IPS-NIHi7 (cell line): ENCODE data around the gene METTL23.
"Not testable (repeated sequence)": the region's sequence is repeated elsewhere in the genome, so short reads cannot be mapped to it uniquely, and the experiment has no call there.

Source experiments
- DNase-seq: peaks from one replicate; pipeline ENCODE4 v3.0.0; 2012; ENCODE audit warnings: mixed read lengths; ENCODE audit errors: extremely low spot score

The METTL23 gene

GRCh38 chr17:76734080-76734840 is 7.6 kb downstream of the METTL23 start:
- DNase-seq = no peak

GRCh38 chr17:76735006-76735405 is 8.4 kb downstream of the METTL23 start:
- DNase-seq = no peak

DNA sequence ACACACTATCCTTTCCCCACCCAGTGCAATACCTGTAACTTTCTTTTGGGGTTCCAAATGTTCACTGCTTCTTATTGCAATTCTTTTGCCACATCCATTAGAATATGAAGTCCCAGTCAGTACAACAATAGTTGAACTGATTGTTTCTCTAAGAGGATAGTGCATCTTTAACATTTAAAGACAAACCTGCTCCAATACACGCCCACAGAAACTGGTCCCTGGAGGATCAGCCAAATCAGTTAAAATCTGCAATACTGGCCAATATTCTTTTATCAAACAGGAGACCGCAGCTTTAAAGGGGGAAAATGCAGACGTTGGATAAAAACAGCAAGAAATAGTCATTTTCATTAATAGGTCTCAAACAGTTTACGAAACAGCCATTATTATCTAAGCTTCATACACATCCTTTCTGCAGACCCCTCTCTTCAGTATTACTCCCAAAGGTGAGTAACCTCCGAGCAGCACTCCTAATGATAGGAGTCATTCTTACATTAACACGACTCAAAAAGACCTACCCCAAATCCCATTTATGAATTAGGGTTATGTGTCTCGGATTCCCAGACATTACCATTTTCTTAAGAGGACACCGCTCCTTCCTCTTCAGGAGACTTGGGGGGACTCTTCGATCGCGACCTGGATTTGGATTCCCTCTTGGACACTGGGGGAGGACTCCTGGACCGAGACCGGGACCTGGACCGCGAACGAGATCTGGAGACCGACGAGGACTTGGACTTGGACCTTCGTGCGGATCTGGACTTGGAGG is 9.1 kb downstream of the METTL23 start:
- DNase-seq = no peak

DNA sequence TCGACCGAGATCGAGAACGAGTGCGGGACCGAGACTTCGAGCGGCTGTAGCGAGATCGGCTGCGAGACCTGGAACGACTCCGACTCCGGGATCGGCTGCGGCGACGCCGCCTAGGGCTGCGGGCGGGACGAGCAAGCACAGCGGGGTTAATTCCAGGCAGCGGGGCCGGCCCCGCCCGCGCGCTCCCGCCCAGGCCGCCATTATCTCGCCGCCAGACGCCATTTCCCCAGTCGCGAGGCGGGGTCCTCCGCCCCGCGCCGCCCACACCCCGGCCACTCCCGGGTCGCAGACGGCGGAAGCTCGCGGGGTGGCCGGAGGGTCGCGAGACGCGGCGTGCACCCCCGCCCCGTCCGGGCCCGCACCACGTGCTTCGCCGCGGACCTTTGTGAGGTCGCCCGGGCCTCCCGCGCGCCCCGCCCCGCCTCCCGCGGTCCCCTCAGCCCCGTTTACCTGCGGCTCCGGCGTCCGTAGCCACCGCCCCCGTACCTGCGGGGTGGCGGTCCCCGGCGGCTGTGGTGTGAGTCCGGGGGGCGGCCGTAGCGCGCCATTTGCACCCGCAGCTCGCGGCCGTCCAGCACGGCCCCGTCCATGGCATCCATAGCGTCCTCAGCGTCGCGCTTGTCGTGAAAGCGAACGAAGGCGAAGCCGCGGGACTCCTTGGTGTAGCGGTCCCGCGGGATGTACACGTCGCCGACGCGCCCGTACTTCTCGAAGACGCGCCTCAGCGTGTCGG is 9.9 kb downstream of the METTL23 start:
- peak; percentile 42 for DNase-seq

DNA sequence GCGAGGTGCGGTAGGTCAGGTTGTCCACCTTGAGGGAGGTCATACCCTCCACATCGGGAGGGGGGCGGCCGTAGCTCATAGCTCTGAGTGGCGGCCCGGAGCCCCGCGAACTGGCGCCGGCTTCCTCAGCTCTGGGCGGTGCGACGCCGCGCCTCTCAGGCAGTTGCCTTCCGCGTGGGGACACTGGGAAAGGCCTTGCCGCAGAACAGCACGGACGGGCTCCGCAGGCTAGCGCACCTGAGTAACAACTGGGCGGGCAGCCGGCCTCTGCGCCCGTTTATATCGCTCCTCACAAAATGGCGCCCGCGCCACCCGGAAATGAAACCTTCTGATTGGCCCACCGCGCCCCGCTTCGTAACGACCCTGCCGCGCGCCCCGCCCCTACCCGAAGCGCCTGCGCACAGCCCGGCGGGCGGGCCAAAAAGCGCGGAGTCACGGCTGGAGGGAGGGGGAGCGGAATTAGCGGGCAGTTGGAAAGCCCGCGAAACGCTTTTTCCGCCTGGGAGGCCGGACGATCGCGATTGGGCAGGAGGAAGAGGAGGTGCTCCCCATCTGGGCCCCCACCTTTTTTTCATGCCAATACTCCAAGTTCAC is 10.5 kb downstream of the METTL23 start, which contains the start of gene SRSF2:
Gene SRSF2, minus strand, starts transcription at position 250 of the 594 bp plus-strand sequence. Its CDS starts 171 bp downstream, at position 79.
- peak; percentile 95 for DNase-seq

DNA sequence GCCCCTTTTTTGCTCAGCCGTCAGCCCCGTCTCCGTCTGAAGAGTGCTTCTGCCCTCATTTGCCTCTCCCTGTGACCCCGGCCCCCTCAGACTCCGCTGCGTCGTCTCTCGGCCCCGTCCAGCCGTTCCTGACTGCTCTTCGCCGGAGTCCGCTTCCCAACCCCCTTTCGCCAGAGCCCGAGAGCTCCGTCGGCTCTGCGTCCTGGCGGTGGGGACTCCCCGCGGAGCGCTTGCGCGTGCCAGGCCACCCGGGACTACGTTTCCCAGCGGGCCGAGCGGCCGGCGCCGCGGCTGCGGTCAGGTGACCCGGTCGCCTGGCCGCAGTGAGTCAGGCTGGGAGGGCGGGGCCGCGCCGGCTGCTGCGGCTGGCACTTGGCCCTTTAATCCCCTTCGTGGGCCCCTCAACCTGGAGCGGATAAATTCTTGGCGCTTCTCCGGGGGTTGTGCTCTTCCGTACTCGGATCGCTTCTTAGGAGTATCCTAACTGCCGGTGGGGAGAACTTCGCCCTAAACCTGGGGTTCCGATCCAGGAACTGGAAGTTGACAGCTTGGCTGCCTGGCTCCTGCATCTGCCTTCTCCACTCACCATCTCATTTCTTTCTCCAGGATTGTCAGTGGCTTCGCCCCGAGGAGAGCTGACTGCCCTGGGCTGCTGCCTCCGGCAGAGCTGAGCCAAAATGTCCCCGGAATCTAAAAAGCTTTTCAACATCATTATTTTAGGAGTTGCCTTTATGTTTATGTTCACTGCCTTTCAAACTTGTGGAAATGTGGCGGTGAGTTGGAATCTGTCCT is 11.2 kb downstream of the METTL23 start, which contains the start of gene MFSD11:
Gene MFSD11, plus strand, starts transcription at position 444 of the 792 bp plus-strand sequence. Its CDS starts 234 bp downstream, at position 678.
- peak; percentile 97 for DNase-seq

DNA sequence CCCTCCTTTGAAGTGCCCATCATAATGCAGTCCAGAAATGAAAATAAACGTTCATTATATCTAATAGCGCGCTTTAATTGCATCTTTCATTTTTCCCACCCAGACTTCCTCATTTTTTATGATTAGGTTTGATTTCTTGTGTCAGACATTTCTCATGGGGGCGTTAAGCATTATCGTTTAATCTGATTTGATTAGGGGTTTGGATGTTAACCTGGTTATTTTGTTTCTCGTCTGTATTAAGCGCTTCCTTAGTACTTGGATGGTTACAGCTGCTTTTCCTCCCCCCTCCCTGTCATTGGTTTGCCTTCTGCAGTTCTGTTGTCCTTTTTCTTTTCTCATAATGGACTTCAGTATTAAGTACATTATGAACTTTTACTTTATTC is 11.8 kb downstream of the METTL23 start:
- no peak for DNase-seq

GRCh38 chr17:76739568-76740115 is 13.0 kb downstream of the METTL23 start:
- DNase-seq = not testable (repeated sequence)

GRCh38 chr17:76740329-76741118 is 13.9 kb downstream of the METTL23 start:
- no peak for DNase-seq

DNA sequence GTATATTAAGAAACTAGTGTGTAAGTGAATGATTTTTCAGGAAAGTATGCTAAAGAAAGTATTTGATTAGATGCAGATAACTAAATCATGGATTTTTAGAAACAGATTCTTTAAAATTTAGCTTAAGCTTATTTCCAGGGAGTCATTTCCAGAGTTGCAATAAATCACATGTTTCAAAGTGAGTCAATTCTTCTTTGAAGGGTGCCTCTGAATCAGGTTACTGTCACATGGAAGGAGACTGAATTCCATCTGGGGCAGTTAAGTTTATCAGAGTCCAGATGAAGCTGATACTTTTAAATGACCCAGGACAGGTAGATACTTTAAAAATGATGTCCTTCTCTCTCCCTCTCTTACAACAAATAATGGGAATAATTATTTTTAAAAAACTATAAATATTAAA is 16.3 kb downstream of the METTL23 start:
- no peak for DNase-seq

GRCh38 chr17:76744747-76745146 is 18.1 kb downstream of the METTL23 start:
- DNase-seq = no peak

DNA sequence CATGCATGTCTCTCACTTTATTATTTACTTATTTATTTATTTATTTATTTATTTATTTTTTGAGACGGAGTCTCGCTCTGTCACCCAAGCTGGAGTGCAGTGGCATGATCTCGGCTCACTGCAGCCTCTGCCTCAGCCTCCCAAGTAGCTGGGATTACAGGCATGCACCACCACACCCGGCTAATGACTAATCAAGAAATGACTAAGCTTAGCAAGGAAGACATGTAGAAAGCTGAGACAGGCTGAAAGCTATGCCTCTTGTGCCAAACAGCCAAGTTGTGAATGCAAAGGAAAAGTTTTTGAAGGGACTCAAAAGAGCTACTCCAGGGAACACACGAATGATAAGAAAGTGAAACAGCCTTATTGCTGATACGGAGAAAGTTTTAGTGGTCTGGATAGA is 19.1 kb downstream of the METTL23 start:
- not testable (repeated sequence) for DNase-seq

DNA sequence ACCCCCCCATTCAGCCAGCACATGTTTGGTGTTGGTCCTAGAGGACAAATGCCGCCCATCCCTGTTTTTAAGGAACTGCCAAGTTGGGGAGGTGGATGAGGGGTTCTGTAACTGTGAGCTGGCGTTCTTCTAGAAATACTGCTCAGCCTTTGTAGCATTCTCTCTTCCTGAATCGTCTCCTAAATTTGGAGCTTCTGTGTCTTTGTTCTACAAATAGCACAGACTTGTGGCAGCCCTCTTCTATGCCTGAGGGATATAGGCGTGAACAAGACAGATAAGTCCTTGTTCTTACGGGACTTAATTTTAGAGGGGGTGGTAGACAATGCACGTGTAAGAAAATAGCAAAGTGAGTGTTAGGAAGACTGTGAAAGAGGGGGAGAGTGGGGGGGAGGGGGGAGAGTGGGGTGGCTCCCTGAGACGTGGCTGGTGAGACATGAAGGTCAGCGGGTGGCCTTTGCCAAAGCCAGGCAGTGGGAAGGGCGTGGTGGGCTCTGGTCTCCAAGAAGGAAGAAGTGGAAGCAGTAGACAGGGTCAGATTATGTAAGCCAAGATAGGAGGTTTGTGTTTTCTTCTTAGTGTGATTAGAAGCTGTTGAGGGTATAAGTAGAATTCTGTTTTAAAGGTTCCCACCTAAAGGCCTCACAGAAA is 21.2 kb downstream of the METTL23 start:
- DNase-seq = no peak

DNA sequence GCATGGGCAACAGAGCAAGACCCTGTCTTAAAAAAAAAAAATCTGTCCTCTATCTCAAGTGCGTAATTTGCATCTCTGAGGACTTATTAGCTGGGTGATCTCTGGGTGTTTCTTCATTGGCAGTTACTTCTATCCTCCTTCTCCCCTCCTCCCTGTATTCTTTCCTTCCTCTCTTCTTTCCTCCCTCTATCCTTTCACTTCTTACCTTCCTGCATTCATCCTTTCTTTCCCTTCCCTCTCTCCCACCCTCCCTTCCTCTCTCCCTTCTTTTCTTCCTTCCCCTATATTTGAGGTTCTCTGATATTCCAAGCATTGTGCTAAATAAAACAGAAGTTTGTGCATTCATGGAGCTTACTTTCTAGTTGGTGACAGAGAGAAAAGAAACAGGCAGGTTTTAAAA is 22.0 kb downstream of the METTL23 start:
- DNase-seq = no peak

DNA sequence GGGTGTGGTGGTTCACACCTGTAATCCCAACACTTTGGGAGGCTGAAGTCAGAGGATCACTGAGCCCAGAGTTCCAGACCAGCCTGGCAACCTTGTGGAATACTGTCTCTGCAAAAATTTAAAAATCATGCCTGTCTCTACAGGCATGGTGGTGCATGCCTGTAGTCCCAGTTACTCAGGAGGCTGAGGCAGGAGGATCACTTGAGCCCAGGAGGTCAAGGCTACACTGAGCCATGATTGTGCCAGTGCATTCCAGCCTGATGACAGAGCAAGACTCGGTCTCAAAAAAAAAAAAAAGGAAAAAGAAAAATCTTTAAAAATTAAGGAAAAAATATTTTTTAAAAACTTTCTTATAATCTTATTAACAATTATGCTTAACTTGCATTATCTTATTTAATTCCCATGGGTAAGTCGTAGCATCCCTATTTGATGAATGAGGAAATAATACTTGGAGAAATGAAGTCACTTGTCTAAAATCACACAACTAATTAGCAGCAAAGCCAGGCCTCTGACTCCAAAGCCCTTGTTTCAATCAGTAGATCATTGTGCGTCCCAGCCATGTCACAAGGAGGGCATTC is 24.9 kb downstream of the METTL23 start:
- DNase-seq = no peak

GRCh38 chr17:76752006-76752405 is 25.4 kb downstream of the METTL23 start:
- no peak for DNase-seq

- DNase-seq = no peak
These were observed 26.7 kb downstream of the METTL23 start for GRCh38 chr17:76753061-76753961.

GRCh38 chr17:76755285-76755684 is 28.6 kb downstream of the METTL23 start:
- no peak for DNase-seq
